H1 (cell line): ENCODE measurements around the gene CAPZB. TPM values are rescaled to one million over a fixed set of nuclear protein-coding genes. Genes with fewer than 3 reads are reported as not detected.

Experiments
- CTCF ChIA-PET: fragments of 300-600 bp; sonication (Branson Sonifier 250); formaldehyde crosslinking; loops from one replicate; lab custom pipeline; 2021; ENCODE audit not compliant: partially characterized antibody; lab: Charles Lee
- POLR2A ChIA-PET: fragments of 300-600 bp; sonication (Branson Sonifier 250); formaldehyde crosslinking; loops from one replicate; lab custom pipeline; 2021; ENCODE audit warnings: inconsistent platforms; ENCODE audit not compliant: partially characterized antibody; lab: Charles Lee
- DNase-seq, 2 experiments: peaks; one replicate each; pipeline versions ENCODE4 v3.0.0 to v3.0.0-alpha.2; 2010 to 2022; ENCODE audit warnings: low spot score in 2 of 2, low read depth in 1 of 2, mixed read lengths in 1 of 2
- FAIRE-seq: peaks from 2 replicates; lab custom pipeline; 2011; peaks lifted over from hg19 to GRCh38; lab: Jason Lieb, UNC
- H2AFZ ChIP-seq: 2 replicates; pipeline ENCODE4 v1.8.1; 2012; ENCODE audit warnings: low read length, inconsistent platforms
- H2AK5ac ChIP-seq: 2 replicates; pipeline ENCODE4 v1.6.1; 2013; ENCODE audit warnings: low read depth, low read length
- H2BK120ac ChIP-seq: replicated peaks from 2 replicates; pipeline ENCODE3; 2013; ENCODE audit warnings: low read depth, low read length, inconsistent platforms
- H2BK12ac ChIP-seq: 2 replicates; pipeline ENCODE4 v1.6.1; 2013; ENCODE audit warnings: low read depth, low read length
- H2BK15ac ChIP-seq: 2 replicates; pipeline ENCODE4 v1.6.1; 2013; ENCODE audit warnings: low read length
- H2BK20ac ChIP-seq: 2 replicates; pipeline ENCODE4 v1.6.1; 2013; ENCODE audit warnings: low read length
- H2BK5ac ChIP-seq: 2 replicates; pipeline ENCODE4 v1.6.1; 2013; ENCODE audit warnings: low read depth, low read length
- H3K14ac ChIP-seq: 2 replicates; pipeline ENCODE4 v1.6.1; 2013; ENCODE audit warnings: inconsistent platforms; ENCODE audit not compliant: insufficient read length
- H3K18ac ChIP-seq: 2 replicates; pipeline ENCODE4 v1.6.1; 2013; ENCODE audit warnings: low read length; ENCODE audit errors: extremely low read depth
- H3K23ac ChIP-seq: 2 replicates; pipeline ENCODE4 v1.6.1; 2013; ENCODE audit warnings: inconsistent platforms; ENCODE audit not compliant: insufficient read length
- H3K23me2 ChIP-seq: 2 replicates; pipeline ENCODE4 v1.6.1; 2013; ENCODE audit warnings: low read depth, low read length
- H3K27ac ChIP-seq: 2 replicates; pipeline ENCODE4 v1.6.1; 2011; ENCODE audit warnings: low read depth, low read length, inconsistent platforms
- H3K27me3 ChIP-seq, 4 experiments: replicated peaks in 1 of 4; 1 replicate in 1 of 4; 2 replicates in 3 of 4; pipeline versions ENCODE4 v1.6.1 to v1.8.1; 2011 to 2013; ENCODE audit warnings: low read length in 3 of 4, mild to moderate bottlenecking in 3 of 4, inconsistent platforms in 2 of 4, mixed read lengths in 2 of 4, moderate library complexity in 1 of 4; ENCODE audit not compliant: control insufficient read depth in 3 of 4, insufficient read depth in 3 of 4; ENCODE audit errors: extremely low read depth in 1 of 4
- H3K36me3 ChIP-seq, 4 experiments: 2 replicates each; pipeline versions ENCODE4 v1.6.1 to v1.8.1; 2011 to 2013; ENCODE audit warnings: mild to moderate bottlenecking in 4 of 4, low read length in 3 of 4, moderate library complexity in 2 of 4, control low read depth in 1 of 4, inconsistent platforms in 1 of 4; ENCODE audit not compliant: insufficient read depth in 4 of 4, control insufficient read depth in 2 of 4
- H3K4ac ChIP-seq: replicated peaks from 2 replicates; pipeline ENCODE3; 2013; ENCODE audit warnings: low read length, low read depth, mixed read lengths, inconsistent platforms; ENCODE audit not compliant: insufficient read length
- H3K4me1 ChIP-seq, 4 experiments: replicated peaks in 1 of 4; 1 replicate in 1 of 4; 2 replicates in 3 of 4; pipeline versions ENCODE4 v1.6.1 to v1.8.1; 2011 to 2013; ENCODE audit warnings: low read length in 3 of 4, inconsistent platforms in 2 of 4, mixed read lengths in 1 of 4; ENCODE audit not compliant: insufficient read depth in 4 of 4, control insufficient read depth in 3 of 4
- H3K4me2 ChIP-seq, 2 experiments: 2 replicates each; pipeline versions ENCODE4 v1.6.1 to v1.8.1; 2011 to 2013; ENCODE audit warnings: low read depth in 2 of 2, low read length in 2 of 2, control low read depth in 1 of 2, inconsistent platforms in 1 of 2, mild to moderate bottlenecking in 1 of 2; ENCODE audit not compliant: insufficient read depth in 1 of 2
- H3K4me3 ChIP-seq, 4 experiments: fragments of 200-600, 300-600 bp in 1 of 4; sonication (generic), shearing (Covaris generic), sonication (Bioruptor Twin) in 1 of 4; 2 replicates each; pipeline versions ENCODE4 v1.5.1 to v1.8.1; 2011 to 2016; ENCODE audit warnings: low read length in 4 of 4, low read depth in 3 of 4, control low read depth in 2 of 4, inconsistent platforms in 2 of 4, mild to moderate bottlenecking in 2 of 4, mixed read lengths in 1 of 4, moderate library complexity in 1 of 4; ENCODE audit not compliant: insufficient read depth in 2 of 4; ENCODE audit errors: extremely low read depth in 1 of 4
- H3K56ac ChIP-seq: replicated peaks from 2 replicates; pipeline ENCODE3; 2013; ENCODE audit warnings: low read depth, mild to moderate bottlenecking, mixed read lengths, low read length, inconsistent platforms; ENCODE audit not compliant: insufficient read length
- H3K79me1 ChIP-seq: 2 replicates; pipeline ENCODE4 v1.6.1; 2013; ENCODE audit warnings: low read depth, low read length, control low read depth
- H3K79me2 ChIP-seq, 2 experiments: 2 replicates each; pipeline versions ENCODE4 v1.6.1 to v1.8.1; 2012 to 2013; ENCODE audit warnings: low read length in 2 of 2, mild to moderate bottlenecking in 2 of 2, inconsistent platforms in 1 of 2; ENCODE audit not compliant: insufficient read depth in 2 of 2, control insufficient read depth in 1 of 2
- H3K9ac ChIP-seq, 4 experiments: replicated peaks in 1 of 4; 1 replicate in 1 of 4; 2 replicates in 3 of 4; pipeline versions ENCODE4 v1.6.1 to v1.8.1; 2011 to 2013; ENCODE audit warnings: low read depth in 3 of 4, low read length in 3 of 4, control low read depth in 2 of 4, mild to moderate bottlenecking in 2 of 4, moderate library complexity in 2 of 4, inconsistent platforms in 1 of 4; ENCODE audit errors: extremely low read depth in 1 of 4
- H3K9me3 ChIP-seq, 2 experiments: 2 replicates each; pipeline versions ENCODE4 v1.6.1 to v1.8.1; 2012 to 2013; ENCODE audit warnings: mild to moderate bottlenecking in 2 of 2, moderate library complexity in 2 of 2, control low read depth in 1 of 2, inconsistent platforms in 1 of 2, low read depth in 1 of 2, low read length in 1 of 2, mixed read lengths in 1 of 2; ENCODE audit not compliant: insufficient read depth in 2 of 2
- H4K20me1 ChIP-seq, 2 experiments: replicated peaks in 1 of 2; 2 replicates each; pipeline versions ENCODE3 to v1.8.1; 2011 to 2013; ENCODE audit warnings: inconsistent platforms in 2 of 2, low read length in 2 of 2, mild to moderate bottlenecking in 1 of 2; ENCODE audit not compliant: insufficient read depth in 2 of 2, control insufficient read depth in 1 of 2
- H4K5ac ChIP-seq: 2 replicates; pipeline ENCODE4 v1.6.1; 2013; ENCODE audit warnings: low read length, low read depth, mixed read lengths, inconsistent platforms; ENCODE audit not compliant: insufficient read length
- H4K8ac ChIP-seq: 2 replicates; pipeline ENCODE4 v1.8.0; 2013; ENCODE audit warnings: mild to moderate bottlenecking, moderate library complexity, low read length, inconsistent platforms; ENCODE audit not compliant: insufficient read depth; ENCODE audit errors: extremely low read depth
- H4K91ac ChIP-seq: replicated peaks from 2 replicates; pipeline ENCODE3; 2013; ENCODE audit warnings: low read length, mixed read lengths, inconsistent platforms; ENCODE audit not compliant: insufficient read length
- SP1 ChIP-seq: IDR thresholded peaks from 2 replicates; pipeline ENCODE4 v1.6.1; 2011; ENCODE audit warnings: low read depth, low read length
- YY1 ChIP-seq: IDR thresholded peaks from 2 replicates; pipeline ENCODE4 v1.6.1; 2011; ENCODE audit warnings: low read depth, mild to moderate bottlenecking, low read length
- WGBS, 2 experiments: shearing (Covaris generic) in 1 of 2; methylation state at CpG; one replicate each; pipeline versions ENCODE4 v1.1.6 to v1.1.7; 2013 to 2015; ENCODE audit warnings: low lambda C conversion rate in 2 of 2, mixed read lengths in 2 of 2, inconsistent platforms in 1 of 2, low coverage in 1 of 2, missing lambda C conversion rate in 1 of 2; ENCODE audit not compliant: insufficient replicate concordance in 2 of 2, insufficient coverage in 1 of 2, insufficient read length in 1 of 2; ENCODE audit errors: extremely low coverage in 1 of 2, missing lambda C conversion rate in 1 of 2; 5-methylcytosine and 5-hydroxymethylcytosine counted together
- polyA plus RNA-seq, 7 experiments: library from polyadenylated mRNA; depleted of rRNA in 3 of 7; stranded (reverse) in 5 of 7; unstranded in 2 of 7; fragments of >200 nt in 5 of 7; fragments of 200-250 nt in 2 of 7; gene quantifications; 1 replicate in 5 of 7; 2 replicates in 1 of 7; 4 replicates in 1 of 7; pipeline versions ENCODE4 v1.2.1 to v1.2.3, GENCODE V29; 2011 to 2013; ENCODE audit warnings: missing spikeins in 2 of 7, mixed read lengths in 2 of 7
- total RNA-seq: library from RNA; stranded (reverse); fragmentation: NEBNext Ultra II Directional; extraction: Animal tissue kit (Norgen Biotek cat#: 25700); gene quantifications from 2 replicates; pipeline ENCODE4 v1.2.1, GENCODE V29; 2021

The CAPZB gene
- total and polyA plus RNA-seq, 2 of the 8 experiments (the other 6 are each of a cell fraction or from before 2014, with no cell fraction given), result 162 to 371 TPM

- FAIRE-seq, result no peak
- POLR2A ChIA-PET, result interaction anchor here (0.6 kb wide), 1 partner anchor 187 kb away, joined by 4 read pairs; no protein-coding TSS in a partner anchor
- no peak for DNase-seq
These were observed 22.2 kb upstream of the CAPZB start for GRCh38 chr1:19507516-19507915.

More at GRCh38 chr1:19507516-19507915, 22.2 kb upstream of the CAPZB start:
- no peak overlapping the region for H2AK5ac ChIP-seq
- WGBS, 2 experiments, result 80% methylated on average over 5 of the region's 5 CpGs; no CpG with 5 or more reads in 1 of the 2 experiments
- H4K91ac ChIP-seq, result no peak overlapping the region
- H3K4ac ChIP-seq, result no peak overlapping the region
- no peak overlapping the region for H2BK12ac ChIP-seq
- no peaks in the 10 kb centered on the region for H3K9me3 ChIP-seq
- no peak overlapping the region for H2BK5ac ChIP-seq
- no peak overlapping the region for H3K18ac ChIP-seq
- H3K23me2 ChIP-seq, result no peaks in the 10 kb centered on the region
- H3K79me2 ChIP-seq, result no peaks in the 10 kb centered on the region
- no peaks in the 10 kb centered on the region for H3K79me1 ChIP-seq
- no peak overlapping the region for H4K5ac ChIP-seq
- CTCF ChIA-PET, result interaction anchor here (1.3 to 1.5 kb wide), 2 partner anchors 14 to 20 kb away, joined by 4 read pairs; no protein-coding TSS in a partner anchor
- no peaks in the 10 kb centered on the region for H4K20me1 ChIP-seq
- no peak overlapping the region for H3K4me2 ChIP-seq
- H3K36me3 ChIP-seq, result no peaks in the 10 kb centered on the region
- no peak for TF ChIP-seq SP1
- no peak for TF ChIP-seq YY1
- H4K8ac ChIP-seq, result no peak overlapping the region
- no peak overlapping the region for H2AFZ ChIP-seq
- H2BK20ac ChIP-seq, result no peak overlapping the region
- H3K23ac ChIP-seq, result no peak overlapping the region
- H3K4me3 ChIP-seq, result no peak overlapping the region
- H3K56ac ChIP-seq, result no peak overlapping the region
- H2BK15ac ChIP-seq, result no peak overlapping the region
- no peak overlapping the region for H3K14ac ChIP-seq
- H3K4me1 ChIP-seq, result no peaks in the 10 kb centered on the region
- H3K27me3 ChIP-seq, result no peaks in the 10 kb centered on the region
- H3K27ac ChIP-seq, result no peak overlapping the region
- no peak overlapping the region for H3K9ac ChIP-seq
- no peak overlapping the region for H2BK120ac ChIP-seq
